Gastrocnemius medialis (tissue), 4 donors: ENCODE measurements around the gene SCN7A.

Experiments used
- POLR2A ChIP-seq, 2 donors: fragments of 450-650 bp; IDR thresholded peaks; one replicate each; pipeline ENCODE4 v1.6.1; 2017; ENCODE audit warnings: antibody characterized with exemption in 2 of 2, mild to moderate bottlenecking in 2 of 2, moderate library complexity in 2 of 2
- TF ChIP-seq, protein P1 (sequence below), 5 experiments: fragments of 450-650 bp in 3 of 5; fragments of 200-600 bp in 2 of 5; sonication (generic) in 2 of 5; IDR thresholded peaks in 4 of 5; conservative IDR thresholded peaks in 1 of 5; 1 replicate in 4 of 5; 2 replicates in 1 of 5; pipeline ENCODE4 v1.5.1; 2016 to 2019; ENCODE audit warnings: antibody characterized with exemption in 5 of 5, mild to moderate bottlenecking in 3 of 5, moderate library complexity in 3 of 5

DNA sequence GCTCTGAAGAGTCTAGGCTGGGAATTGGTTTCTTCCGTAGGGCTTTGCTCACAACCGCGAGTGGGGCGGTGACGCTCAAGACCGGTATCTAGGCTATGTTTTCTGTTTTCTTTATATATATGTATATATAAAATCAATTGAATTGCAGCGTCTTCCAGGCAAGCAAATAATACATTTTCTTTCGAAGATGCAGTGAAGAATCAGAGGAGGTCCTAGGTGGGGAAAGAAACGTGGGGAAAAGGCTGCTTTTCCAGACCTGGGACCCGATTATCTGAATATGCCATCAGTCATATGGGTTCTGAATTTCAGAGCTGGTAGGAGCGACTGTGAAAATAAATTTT lies 117.6 kb downstream of the SCN7A start:
- no peak for TF ChIP-seq POLR2A (IDR thresholded peaks at IDR 0.05)
- TF ChIP-seq, protein P1, sequence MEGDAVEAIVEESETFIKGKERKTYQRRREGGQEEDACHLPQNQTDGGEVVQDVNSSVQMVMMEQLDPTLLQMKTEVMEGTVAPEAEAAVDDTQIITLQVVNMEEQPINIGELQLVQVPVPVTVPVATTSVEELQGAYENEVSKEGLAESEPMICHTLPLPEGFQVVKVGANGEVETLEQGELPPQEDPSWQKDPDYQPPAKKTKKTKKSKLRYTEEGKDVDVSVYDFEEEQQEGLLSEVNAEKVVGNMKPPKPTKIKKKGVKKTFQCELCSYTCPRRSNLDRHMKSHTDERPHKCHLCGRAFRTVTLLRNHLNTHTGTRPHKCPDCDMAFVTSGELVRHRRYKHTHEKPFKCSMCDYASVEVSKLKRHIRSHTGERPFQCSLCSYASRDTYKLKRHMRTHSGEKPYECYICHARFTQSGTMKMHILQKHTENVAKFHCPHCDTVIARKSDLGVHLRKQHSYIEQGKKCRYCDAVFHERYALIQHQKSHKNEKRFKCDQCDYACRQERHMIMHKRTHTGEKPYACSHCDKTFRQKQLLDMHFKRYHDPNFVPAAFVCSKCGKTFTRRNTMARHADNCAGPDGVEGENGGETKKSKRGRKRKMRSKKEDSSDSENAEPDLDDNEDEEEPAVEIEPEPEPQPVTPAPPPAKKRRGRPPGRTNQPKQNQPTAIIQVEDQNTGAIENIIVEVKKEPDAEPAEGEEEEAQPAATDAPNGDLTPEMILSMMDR (IDR thresholded peaks at IDR 0.05 in 4 of 5, conservative IDR thresholded peaks at IDR 0.05 in 1 of 5) = no peak
